Bronchial epithelial cell (primary cell): ENCODE data around the gene IGFBP5. TPM values are rescaled to one million over a fixed set of nuclear protein-coding genes. Genes with fewer than 3 reads are reported as not detected.

Experiments used
- DNase-seq: peaks from one replicate; pipeline ENCODE4 v3.0.0-alpha.2; 2010; ENCODE audit warnings: low read depth
- FAIRE-seq: peaks from 2 replicates; lab custom pipeline; 2011; peaks lifted over from hg19 to GRCh38; lab: Jason Lieb, UNC
- H3K27me3 ChIP-seq: 2 replicates; pipeline ENCODE4 v1.5.1; 2011; ENCODE audit warnings: low read length; ENCODE audit not compliant: control insufficient read depth, insufficient read depth
- H3K36me3 ChIP-seq: 2 replicates; pipeline ENCODE4 v1.5.1; 2011; ENCODE audit warnings: low read length; ENCODE audit not compliant: control insufficient read depth, insufficient read depth
- H3K4me3 ChIP-seq: 2 replicates; pipeline ENCODE4 v1.5.1; 2011; ENCODE audit warnings: mild to moderate bottlenecking, low read depth, low read length, control low read depth
- total RNA-seq: library from RNA; depleted of rRNA; stranded (reverse); fragments of >200 nt; gene quantifications from 2 replicates; pipeline ENCODE4 v1.2.1, GENCODE V29; 2014
- TF ChIP-seq, protein P1 (sequence below): IDR thresholded peaks from 2 replicates; pipeline ENCODE4 v1.5.1; 2011; ENCODE audit warnings: mild to moderate bottlenecking, moderate library complexity, low read length, control low read depth, inconsistent platforms; ENCODE audit not compliant: insufficient read depth, severe bottlenecking

Gene IGFBP5
- 0.51 and 9.2 TPM in 2 replicates for total RNA-seq

DNA sequence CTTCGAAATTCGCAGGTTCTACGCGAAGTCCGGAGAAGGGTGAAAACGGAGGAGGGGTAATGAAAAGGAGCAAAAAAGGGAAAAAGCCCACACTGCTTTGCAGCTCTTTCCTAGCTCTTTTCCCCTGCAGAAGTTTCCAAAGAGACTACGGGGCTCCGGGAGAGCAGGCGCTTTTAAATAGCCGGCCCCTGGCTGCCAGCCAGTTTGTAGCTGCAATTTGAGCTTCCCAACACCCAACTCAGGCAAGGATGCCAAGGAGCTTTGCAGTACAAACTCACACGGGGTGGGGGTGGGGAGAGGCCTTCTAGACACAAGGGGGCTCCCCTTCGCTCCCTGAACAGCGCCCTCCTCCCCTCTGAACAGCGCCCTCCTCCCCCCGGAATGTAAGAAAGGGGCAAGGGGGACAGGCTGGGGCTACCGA is at the start of gene IGFBP5:
IGFBP5 (minus strand) TSS at position 149 of the 421 bp plus-strand sequence. CDS start 774 bp downstream, outside the sequence.
- FAIRE-seq: no peak
- Histone ChIP-seq H3K36me3 (no peaks in the 10 kb centered on the region), H3K27me3 (peaks cover 10% of the 10 kb centered on the region), H3K4me3 (peak within 1 kb of the TSS; percentile 31)
- DNase-seq: peak; percentile 29
- TF ChIP-seq, protein P1, sequence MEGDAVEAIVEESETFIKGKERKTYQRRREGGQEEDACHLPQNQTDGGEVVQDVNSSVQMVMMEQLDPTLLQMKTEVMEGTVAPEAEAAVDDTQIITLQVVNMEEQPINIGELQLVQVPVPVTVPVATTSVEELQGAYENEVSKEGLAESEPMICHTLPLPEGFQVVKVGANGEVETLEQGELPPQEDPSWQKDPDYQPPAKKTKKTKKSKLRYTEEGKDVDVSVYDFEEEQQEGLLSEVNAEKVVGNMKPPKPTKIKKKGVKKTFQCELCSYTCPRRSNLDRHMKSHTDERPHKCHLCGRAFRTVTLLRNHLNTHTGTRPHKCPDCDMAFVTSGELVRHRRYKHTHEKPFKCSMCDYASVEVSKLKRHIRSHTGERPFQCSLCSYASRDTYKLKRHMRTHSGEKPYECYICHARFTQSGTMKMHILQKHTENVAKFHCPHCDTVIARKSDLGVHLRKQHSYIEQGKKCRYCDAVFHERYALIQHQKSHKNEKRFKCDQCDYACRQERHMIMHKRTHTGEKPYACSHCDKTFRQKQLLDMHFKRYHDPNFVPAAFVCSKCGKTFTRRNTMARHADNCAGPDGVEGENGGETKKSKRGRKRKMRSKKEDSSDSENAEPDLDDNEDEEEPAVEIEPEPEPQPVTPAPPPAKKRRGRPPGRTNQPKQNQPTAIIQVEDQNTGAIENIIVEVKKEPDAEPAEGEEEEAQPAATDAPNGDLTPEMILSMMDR: peak; percentile 10

DNA sequence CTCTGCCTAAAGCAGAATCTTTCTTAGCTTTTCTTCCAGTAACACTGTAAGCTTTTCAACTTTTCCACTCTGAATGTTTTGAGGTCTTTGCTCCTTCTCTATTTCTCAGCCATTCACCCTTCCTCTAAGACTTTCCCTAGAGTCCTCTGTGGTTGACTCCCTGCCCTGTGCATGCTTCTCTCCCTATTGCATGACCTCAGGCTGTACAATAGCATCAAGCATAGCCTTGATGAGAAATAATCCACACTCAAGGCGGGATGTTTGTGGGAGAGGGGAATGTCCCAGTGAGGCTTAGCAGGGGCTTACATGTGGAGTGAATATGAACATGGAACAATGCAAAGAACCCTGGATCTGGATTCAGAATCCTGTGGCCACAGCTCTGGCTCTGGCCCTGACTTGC is 48.4 kb upstream of the IGFBP5 start:
- FAIRE-seq: no peak
- Histone ChIP-seq H3K36me3 (no peaks in the 10 kb centered on the region), H3K27me3 (peaks cover 6% of the 10 kb centered on the region), H3K4me3 (no peak overlapping the region)
- DNase-seq: no peak
- TF ChIP-seq, protein P1: no peak

- Histone ChIP-seq H3K27me3 (peaks cover 8% of the 10 kb centered on the region), H3K36me3 (no peaks in the 10 kb centered on the region), H3K4me3 (no peak overlapping the region)
- no peak for DNase-seq
- TF ChIP-seq, protein P1: no peak
- FAIRE-seq: peak; percentile 76
These were observed 47.1 kb upstream of the IGFBP5 start for GRCh38 chr2:216742411-216742810.

DNA sequence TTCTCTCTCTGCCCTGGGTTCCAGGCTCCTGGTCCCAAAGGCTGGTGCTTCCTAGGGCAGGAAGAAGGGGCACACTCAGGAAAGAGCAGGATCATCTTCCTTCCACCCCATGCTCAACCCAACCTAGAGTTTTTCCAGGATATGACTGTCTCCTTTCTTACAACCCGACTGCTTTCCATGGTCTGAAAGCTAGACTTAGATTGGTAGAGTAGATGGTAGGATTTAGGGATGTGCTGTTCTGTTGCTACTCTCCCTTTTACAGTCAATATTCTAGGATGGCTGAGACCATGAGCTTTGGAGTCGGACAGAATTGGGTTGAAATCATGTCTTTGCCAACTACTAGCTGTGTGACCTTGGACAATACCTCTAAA is 45.9 kb upstream of the IGFBP5 start:
- no peaks in the 10 kb centered on the region for H3K36me3 ChIP-seq
- TF ChIP-seq, protein P1: no peak
- no peak overlapping the region for H3K4me3 ChIP-seq
- DNase-seq (no peak), FAIRE-seq (no peak)
- peaks cover 8% of the 10 kb centered on the region for H3K27me3 ChIP-seq

DNA sequence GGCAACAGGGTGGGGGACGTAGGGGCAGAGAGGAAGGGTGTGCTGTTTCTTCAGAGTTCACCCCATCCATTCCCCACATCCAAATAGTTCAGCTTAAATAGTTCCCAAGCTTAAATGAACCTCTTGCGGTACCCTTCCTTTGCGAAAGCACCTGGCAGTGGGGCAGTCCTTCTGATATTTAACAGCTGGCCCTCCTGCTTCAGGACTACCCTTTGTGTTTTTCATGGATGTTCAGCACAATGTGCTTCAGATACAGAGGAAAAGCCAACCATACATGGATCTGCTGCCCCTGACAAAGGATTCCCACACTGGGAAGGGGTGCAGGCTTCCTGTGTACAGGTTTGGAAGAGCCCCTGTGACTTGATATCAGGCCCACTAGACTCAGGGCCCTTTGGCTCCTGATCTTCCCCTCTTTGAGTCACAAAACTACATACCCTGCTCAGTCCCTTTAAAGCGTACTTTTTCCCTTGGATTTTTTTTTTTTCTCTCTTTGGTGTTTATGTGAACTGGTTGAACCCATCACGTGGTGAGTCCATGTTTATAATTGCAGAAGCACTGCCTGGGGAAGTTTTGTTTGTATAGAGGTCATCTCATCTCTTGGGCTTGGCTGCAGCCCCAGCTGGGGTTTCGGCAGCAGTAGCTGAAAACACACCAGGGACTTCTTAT is 45.3 kb upstream of the IGFBP5 start:
- DNase-seq: no peak
- Histone ChIP-seq H3K36me3 (no peaks in the 10 kb centered on the region), H3K4me3 (no peak overlapping the region), H3K27me3 (peaks cover 8% of the 10 kb centered on the region)
- FAIRE-seq: no peak
- TF ChIP-seq, protein P1: no peak

- TF ChIP-seq, protein P1: no peak
- FAIRE-seq (no peak), DNase-seq (no peak)
- Histone ChIP-seq H3K4me3 (no peak overlapping the region), H3K27me3 (peaks cover 8% of the 10 kb centered on the region), H3K36me3 (no peaks in the 10 kb centered on the region)
These were observed 43.7 kb upstream of the IGFBP5 start for GRCh38 chr2:216739035-216739434.
